Measurements from ENCODE around the gene REPS2. TPM values are rescaled to one million over a fixed set of nuclear protein-coding genes. Genes with fewer than 3 reads are reported as not detected.

The REPS2 gene
- total RNA-seq, 2 donors from 2014 or later: 17.6 to 22.7 TPM

DNA sequence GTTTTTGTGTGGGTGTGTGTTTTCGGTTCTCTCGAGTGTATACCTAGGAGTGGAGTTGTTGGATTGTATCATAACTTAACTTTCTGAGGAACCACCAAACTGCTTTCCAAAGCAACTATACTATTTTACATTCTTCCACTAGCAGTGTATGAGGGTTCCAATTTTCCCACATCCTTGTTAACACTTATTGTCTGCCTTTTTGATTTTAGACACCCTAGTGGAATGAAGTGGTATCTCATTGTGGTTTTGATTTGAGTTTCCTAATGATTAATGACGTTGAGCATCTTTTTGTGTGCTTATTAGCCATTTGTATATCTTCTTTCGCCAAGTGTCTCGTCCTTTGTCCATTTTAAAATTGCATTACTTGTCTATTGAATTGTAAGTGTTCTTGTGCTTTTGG is 118.6 kb downstream of the REPS2 start:
- no peaks in the 10 kb centered on the region for H3K27me3 ChIP-seq
- H3K4me1 ChIP-seq: no peaks in the 10 kb centered on the region
- H3K9ac ChIP-seq (ENCODE audit: low read depth in 2 of 2, low read length in 2 of 2): no peak overlapping the region
- no peak overlapping the region for H3K27ac ChIP-seq
- DNase-seq: no peak
- intact Hi-C loops (cut with DNase I): no loop called here
- no peak overlapping the region for H3K4me3 ChIP-seq
- no peaks in the 10 kb centered on the region for H3K36me3 ChIP-seq
- no peaks in the 10 kb centered on the region for H3K9me3 ChIP-seq
- TF ChIP-seq, protein P1, sequence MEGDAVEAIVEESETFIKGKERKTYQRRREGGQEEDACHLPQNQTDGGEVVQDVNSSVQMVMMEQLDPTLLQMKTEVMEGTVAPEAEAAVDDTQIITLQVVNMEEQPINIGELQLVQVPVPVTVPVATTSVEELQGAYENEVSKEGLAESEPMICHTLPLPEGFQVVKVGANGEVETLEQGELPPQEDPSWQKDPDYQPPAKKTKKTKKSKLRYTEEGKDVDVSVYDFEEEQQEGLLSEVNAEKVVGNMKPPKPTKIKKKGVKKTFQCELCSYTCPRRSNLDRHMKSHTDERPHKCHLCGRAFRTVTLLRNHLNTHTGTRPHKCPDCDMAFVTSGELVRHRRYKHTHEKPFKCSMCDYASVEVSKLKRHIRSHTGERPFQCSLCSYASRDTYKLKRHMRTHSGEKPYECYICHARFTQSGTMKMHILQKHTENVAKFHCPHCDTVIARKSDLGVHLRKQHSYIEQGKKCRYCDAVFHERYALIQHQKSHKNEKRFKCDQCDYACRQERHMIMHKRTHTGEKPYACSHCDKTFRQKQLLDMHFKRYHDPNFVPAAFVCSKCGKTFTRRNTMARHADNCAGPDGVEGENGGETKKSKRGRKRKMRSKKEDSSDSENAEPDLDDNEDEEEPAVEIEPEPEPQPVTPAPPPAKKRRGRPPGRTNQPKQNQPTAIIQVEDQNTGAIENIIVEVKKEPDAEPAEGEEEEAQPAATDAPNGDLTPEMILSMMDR (IDR thresholded peaks at IDR 0.05): no peak

DNA sequence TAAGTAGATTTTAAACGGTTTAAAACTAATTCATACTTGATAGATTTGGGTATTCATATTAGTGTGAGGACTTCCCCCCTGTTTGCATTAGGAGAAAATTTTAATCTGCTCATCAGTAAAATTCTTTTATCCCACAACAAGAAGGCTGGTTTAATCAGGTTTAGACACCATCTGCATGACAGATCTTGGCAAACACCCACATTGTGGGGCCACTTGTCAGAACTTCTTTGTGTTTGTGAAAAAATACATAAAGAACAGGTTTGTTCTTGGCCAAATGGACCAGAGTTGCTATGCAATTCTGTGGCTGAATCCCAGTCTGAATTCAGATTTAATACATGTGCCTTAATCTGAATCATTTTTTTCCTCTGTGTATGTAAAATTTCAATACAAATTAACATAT is 121.1 kb downstream of the REPS2 start:
- Histone ChIP-seq H3K9ac (ENCODE audit: low read depth in 2 of 2, low read length in 2 of 2) (no peak overlapping the region), H3K27me3 (no peaks in the 10 kb centered on the region), H3K4me1 (no peaks in the 10 kb centered on the region), H3K36me3 (no peaks in the 10 kb centered on the region), H3K27ac (no peak overlapping the region), H3K4me3 (no peak overlapping the region), H3K9me3 (no peaks in the 10 kb centered on the region)
- intact Hi-C loops (cut with DNase I): no loop called here
- no peak for DNase-seq
- TF ChIP-seq, protein P1 (IDR thresholded peaks at IDR 0.05): no peak

DNA sequence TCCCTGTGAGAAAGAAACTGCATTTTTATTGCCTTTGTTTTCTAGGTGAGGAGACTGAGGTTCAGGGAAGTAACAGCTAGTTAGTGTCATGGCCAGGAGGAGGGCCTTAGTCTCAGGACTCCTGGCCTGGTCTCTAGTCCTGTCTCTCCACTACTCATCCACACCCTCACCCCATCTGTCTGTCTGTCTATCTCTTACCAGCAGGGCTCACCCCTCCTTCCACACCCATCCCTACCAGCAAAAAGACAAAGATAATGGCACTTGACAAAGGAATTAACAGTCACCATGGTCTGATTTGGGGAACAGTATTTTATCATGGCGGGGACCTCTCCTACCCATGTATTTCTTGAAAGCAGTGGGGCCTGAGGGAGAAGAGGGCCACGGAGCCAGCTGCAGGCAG is 125.8 kb downstream of the REPS2 start:
- Histone ChIP-seq H3K4me3 (no peak overlapping the region), H3K4me1 (no peaks in the 10 kb centered on the region), H3K36me3 (no peaks in the 10 kb centered on the region), H3K27ac (no peak overlapping the region), H3K9ac (ENCODE audit: low read depth in 2 of 2, low read length in 2 of 2) (no peak overlapping the region), H3K27me3 (no peaks in the 10 kb centered on the region), H3K9me3 (no peaks in the 10 kb centered on the region)
- intact Hi-C loops (cut with DNase I): no loop called here
- DNase-seq: no peak
- TF ChIP-seq, protein P1 (IDR thresholded peaks at IDR 0.05): no peak

DNA sequence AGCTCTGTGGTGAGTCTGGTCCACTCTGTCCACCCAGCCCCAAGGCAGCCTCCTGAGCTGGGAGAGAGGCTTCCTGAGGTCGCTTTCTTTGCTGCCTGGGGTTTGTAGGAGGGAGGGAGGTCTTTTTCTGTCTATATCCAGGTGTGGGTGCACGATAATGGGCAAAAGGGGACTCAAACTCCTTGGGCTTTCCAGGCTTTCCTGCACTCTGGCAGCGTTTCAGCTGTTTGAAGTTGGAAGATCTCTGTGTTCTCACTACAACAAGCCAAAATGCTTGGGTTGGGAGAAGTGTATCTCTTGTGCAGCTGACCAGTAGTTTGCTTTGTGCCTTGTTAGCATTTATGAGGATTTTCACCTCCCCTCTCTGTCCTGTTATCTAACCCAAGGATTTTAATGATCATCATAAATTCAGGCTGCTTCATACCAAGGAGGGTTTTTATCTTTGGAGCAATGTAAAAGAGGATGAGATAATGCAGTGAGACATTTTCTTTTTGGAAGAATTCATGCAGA is 126.3 kb downstream of the REPS2 start:
- Histone ChIP-seq H3K4me3 (no peak overlapping the region), H3K36me3 (no peaks in the 10 kb centered on the region), H3K9ac (ENCODE audit: low read depth in 2 of 2, low read length in 2 of 2) (no peak overlapping the region), H3K27me3 (no peaks in the 10 kb centered on the region), H3K9me3 (no peaks in the 10 kb centered on the region), H3K27ac (no peak overlapping the region), H3K4me1 (no peaks in the 10 kb centered on the region)
- DNase-seq: no peak
- TF ChIP-seq, protein P1 (IDR thresholded peaks at IDR 0.05): no peak
- intact Hi-C loops (cut with DNase I): no loop called here

DNA sequence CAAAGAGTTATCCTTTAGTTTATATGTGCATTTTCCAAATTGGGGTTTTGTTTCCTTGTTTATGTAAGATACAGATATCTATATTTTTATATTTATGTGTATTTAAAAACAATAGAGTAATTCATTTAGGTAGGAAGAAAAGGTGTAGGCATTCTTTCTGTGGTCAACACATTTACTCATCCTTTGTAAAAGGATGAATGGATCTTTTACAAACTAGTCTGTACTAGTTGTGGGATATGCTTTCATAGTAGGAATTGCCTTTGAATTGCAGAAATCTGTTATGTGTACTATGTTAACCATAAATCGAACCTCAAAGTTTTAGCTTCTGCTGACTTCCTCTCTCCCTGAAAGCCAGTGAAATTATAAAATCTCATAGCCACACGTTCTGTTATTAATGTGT is 128.5 kb downstream of the REPS2 start:
- Histone ChIP-seq H3K27me3 (no peaks in the 10 kb centered on the region), H3K9me3 (no peaks in the 10 kb centered on the region), H3K36me3 (no peaks in the 10 kb centered on the region), H3K4me3 (no peak overlapping the region), H3K27ac (no peak overlapping the region), H3K9ac (ENCODE audit: low read depth in 2 of 2, low read length in 2 of 2) (no peak overlapping the region), H3K4me1 (no peaks in the 10 kb centered on the region)
- intact Hi-C loops (cut with DNase I): no loop called here
- TF ChIP-seq, protein P1 (IDR thresholded peaks at IDR 0.05): no peak
- DNase-seq: no peak

All from colonic mucosa (tissue), 4 donors.